Panc1 (cell line): ENCODE measurements around the gene CHCHD6.

Source experiments
- POLR2AphosphoS5 ChIP-seq: IDR thresholded peaks from 2 replicates; pipeline ENCODE4 v1.6.1; 2012; ENCODE audit warnings: mild to moderate bottlenecking, low read depth, low read length, moderate library complexity
- TF ChIP-seq, protein P1 (sequence below): fragments of 450-650 bp; IDR thresholded peaks from 2 replicates; pipeline ENCODE4 v1.5.1; 2017; ENCODE audit warnings: mild to moderate bottlenecking
- TF ChIP-seq, protein P2 (sequence below), 2 experiments: IDR thresholded peaks; 2 replicates each; pipeline ENCODE4 v1.6.1; 2011 to 2012; ENCODE audit warnings: low read depth in 2 of 2, control low read depth in 1 of 2, low read length in 1 of 2, mild to moderate bottlenecking in 1 of 2, moderate library complexity in 1 of 2; ENCODE audit not compliant: insufficient read depth in 1 of 2

DNA sequence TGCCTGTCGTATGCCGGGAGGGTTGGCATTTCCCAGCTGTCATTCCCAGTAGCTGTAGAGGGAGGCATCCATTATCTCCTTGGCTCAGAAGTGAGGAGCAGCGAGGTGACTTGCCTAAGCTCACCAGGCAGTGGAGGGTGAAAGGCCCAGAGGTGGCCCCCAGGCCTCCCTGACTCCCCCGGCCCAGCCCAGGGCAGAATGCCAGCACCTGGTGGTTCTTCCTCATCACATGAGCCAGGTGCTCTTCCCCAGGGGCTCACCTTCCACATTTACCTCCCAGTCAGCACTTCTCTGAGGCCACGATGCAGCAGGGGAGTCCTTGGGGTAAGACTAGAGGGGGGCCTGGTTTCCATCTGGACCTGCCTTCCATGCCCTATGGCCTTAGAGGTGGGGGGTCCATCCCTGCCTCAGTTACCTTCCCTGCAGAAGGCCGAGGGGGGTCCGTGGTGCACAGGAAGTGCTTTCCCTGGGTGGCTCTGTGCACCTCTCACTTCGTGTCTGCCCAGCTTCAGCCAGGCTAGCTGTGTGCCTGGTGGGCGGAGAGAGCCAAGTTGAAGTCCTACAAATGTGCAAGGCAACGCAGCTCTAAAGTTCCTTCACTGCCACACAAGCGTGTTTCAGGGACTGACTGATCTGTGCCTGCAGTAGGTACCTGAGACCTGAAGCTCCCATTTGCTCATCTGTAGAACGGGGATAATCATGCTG, 208.6 kb downstream of the CHCHD6 start:
- TF ChIP-seq, protein P1, sequence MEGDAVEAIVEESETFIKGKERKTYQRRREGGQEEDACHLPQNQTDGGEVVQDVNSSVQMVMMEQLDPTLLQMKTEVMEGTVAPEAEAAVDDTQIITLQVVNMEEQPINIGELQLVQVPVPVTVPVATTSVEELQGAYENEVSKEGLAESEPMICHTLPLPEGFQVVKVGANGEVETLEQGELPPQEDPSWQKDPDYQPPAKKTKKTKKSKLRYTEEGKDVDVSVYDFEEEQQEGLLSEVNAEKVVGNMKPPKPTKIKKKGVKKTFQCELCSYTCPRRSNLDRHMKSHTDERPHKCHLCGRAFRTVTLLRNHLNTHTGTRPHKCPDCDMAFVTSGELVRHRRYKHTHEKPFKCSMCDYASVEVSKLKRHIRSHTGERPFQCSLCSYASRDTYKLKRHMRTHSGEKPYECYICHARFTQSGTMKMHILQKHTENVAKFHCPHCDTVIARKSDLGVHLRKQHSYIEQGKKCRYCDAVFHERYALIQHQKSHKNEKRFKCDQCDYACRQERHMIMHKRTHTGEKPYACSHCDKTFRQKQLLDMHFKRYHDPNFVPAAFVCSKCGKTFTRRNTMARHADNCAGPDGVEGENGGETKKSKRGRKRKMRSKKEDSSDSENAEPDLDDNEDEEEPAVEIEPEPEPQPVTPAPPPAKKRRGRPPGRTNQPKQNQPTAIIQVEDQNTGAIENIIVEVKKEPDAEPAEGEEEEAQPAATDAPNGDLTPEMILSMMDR: no peak
- TF ChIP-seq, protein P2, sequence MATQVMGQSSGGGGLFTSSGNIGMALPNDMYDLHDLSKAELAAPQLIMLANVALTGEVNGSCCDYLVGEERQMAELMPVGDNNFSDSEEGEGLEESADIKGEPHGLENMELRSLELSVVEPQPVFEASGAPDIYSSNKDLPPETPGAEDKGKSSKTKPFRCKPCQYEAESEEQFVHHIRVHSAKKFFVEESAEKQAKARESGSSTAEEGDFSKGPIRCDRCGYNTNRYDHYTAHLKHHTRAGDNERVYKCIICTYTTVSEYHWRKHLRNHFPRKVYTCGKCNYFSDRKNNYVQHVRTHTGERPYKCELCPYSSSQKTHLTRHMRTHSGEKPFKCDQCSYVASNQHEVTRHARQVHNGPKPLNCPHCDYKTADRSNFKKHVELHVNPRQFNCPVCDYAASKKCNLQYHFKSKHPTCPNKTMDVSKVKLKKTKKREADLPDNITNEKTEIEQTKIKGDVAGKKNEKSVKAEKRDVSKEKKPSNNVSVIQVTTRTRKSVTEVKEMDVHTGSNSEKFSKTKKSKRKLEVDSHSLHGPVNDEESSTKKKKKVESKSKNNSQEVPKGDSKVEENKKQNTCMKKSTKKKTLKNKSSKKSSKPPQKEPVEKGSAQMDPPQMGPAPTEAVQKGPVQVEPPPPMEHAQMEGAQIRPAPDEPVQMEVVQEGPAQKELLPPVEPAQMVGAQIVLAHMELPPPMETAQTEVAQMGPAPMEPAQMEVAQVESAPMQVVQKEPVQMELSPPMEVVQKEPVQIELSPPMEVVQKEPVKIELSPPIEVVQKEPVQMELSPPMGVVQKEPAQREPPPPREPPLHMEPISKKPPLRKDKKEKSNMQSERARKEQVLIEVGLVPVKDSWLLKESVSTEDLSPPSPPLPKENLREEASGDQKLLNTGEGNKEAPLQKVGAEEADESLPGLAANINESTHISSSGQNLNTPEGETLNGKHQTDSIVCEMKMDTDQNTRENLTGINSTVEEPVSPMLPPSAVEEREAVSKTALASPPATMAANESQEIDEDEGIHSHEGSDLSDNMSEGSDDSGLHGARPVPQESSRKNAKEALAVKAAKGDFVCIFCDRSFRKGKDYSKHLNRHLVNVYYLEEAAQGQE (IDR thresholded peaks at IDR 0.05; ENCODE audit: insufficient read depth in 1 of 2, low read depth in 2 of 2, low read length in 1 of 2): no peak
- no peak for TF ChIP-seq POLR2AphosphoS5
